ENCODE results near the gene PCSK1.
"Not testable (repeated sequence)": the region's sequence is repeated elsewhere in the genome, so short reads cannot be mapped to it uniquely, and the experiment has no call there.

The PCSK1 gene

DNA sequence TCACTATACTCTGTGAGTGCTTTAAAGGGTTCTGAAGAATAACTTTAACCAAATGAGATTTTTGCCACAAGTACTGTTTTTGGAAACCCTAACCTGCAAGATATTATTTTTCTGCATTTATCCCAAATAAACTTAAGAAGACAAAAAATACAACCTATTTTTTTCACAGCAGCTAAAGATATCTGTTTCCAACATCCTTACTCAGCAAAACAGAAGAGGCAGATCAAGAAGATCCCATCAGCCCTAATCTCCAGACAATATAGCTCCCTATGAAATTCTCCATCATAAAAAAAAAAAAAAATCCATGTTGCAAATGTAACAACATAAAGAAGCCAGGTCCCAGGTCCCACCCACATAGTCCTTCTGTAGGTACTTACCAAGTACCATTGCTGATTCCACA, 7.6 kb downstream of the PCSK1 start:
- DNase-seq: no peak

- DNase-seq: no peak
These were observed 17.2 kb downstream of the PCSK1 start for GRCh38 chr5:96415897-96416296.

GRCh38 chr5:96412868-96413449, 20.1 kb downstream of the PCSK1 start:
- no peak for DNase-seq

DNA sequence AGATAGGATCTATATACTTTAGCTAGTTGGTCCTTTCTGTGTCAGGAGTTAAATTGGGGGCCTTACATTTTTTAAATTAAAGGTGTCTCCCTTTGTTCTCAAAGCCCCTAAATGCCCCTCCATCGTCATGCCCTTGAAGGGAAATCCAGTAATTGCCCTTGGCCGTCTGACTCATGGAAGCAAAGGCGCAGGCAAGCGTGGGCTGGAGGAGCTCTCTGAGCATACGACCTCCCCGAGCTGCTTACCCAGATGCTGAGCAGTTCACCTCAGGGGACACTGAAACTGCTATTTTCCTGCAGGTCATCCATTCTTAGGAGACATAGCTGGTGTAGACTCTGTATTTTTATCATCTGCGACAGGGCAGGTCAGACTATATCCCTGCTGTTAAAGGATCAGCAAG, 23.0 kb downstream of the PCSK1 start:
- DNase-seq: no peak

GRCh38 chr5:96408841-96409538, 24.1 kb downstream of the PCSK1 start:
- no peak for DNase-seq

DNA sequence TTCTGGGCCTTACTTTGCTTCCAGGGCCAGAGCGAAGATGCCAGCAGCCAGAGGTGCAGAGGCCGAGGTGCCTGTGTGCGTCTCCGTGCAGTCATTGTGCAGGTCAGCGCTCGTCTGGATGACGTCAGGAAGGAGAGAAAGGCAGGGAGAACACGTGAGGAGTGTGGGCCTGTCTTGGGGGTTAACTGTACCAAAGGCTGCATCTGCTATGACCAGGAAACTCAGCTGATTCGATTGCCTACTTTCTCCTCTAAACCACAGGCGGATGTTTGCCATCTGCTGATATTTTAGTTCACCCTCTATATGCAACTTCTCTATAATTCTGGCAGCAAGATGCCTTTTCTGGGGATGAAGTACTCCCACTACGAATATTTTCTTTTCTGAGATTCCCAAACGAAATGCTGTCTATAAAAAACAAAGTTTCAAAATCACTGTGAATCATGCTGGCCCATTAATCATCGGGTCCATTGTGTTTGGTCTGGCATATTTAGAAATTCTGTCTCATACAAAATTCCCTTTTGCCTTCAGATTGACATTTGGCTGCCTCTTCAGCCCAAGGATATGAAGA, 24.8 kb downstream of the PCSK1 start:
- no peak for DNase-seq

- no peak for DNase-seq
These were observed 25.6 kb downstream of the PCSK1 start for GRCh38 chr5:96407436-96407835.

DNA sequence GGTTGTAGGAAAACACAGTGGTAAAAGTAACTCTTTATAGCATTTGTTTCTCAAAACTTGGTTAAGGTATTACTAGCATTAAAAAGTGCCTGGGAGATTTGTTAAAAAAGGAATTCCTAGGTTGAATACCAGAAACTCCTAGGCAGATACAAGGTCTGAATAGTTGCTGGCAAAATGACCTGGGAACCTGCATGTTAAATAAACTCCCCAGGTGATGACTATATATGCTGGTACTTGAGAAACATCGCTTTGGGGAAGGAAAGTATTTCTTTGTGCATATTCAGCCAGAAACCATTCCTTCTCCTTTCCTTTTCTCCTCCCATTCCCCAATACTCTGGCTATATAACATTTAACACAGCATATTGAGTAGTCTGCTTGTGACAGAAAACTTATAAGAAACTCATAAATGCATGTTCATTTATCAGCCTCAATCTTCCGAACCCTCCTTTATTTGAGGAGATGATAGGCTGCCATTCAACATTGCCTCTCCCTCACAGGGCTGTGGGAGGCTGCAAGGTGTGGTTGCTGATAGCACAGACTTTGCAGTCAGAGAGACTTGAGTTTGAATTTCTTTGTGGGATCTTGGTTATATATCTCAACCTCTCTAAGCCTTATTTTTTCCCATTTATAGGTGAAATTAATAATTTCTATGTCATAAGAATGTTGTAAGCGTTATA, 28.7 kb downstream of the PCSK1 start:
- no peak for DNase-seq

GRCh38 chr5:96402500-96402899, 30.5 kb downstream of the PCSK1 start:
- DNase-seq: no peak

- no peak for DNase-seq
These were observed 36.2 kb downstream of the PCSK1 start for GRCh38 chr5:96396878-96397277.

DNA sequence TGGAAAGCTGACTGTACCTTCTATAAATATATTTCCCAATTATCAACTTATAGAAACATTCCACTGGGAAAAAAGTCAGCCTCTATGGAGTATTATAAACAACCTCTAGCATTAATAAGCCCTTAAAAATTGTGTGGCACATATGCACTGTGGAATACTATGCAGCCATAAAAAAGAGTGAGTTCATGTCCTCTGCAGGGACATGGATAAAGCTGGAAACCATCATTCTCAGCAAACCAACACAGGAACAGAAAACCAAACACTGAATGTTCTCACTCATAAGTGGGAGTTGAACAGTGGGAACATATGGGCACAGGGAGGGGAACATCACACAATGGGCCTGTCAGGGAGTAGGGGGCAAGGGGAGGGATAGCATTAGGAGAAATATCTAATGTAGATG, 37.8 kb downstream of the PCSK1 start:
- DNase-seq: not testable (repeated sequence)

GRCh38 chr5:96391921-96392320, 41.1 kb downstream of the PCSK1 start:
- no peak for DNase-seq

DNA sequence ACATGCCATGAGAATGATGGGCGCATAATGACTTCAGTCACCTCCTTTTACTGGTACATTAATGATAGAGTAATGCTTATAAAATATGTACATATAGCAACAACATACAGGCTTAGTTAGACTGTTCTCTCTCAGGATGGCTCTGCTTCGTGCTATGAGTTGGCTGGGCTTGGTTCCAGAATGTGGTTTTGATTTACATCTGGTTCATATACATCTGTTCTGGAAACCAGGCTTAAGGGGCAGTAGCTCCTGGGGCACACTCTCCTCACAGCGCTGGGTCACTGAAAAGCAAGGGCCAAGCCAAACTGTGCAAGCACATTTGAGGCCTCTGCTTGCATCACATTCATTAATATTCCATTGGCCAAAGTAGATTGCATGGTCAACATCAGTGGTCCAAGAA, 44.9 kb downstream of the PCSK1 start:
- DNase-seq: no peak

DNA sequence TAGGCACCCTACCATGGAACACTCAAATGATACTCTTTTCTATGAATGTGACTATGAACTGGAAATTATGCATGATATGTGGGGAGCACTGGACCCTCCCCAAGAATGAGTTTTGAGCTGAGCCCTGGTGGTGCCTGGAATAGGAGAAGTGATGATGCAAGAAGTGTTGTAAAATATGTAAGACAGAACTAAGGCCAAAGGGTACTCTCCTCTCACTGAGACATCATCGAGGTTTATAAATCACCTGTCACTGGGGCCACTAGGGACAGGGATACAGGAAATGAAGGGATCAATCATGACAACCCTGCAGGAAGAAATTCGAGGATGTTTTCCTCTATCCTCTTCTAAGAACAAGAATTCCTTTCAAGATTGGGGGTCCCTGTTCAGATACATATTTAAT, 45.4 kb downstream of the PCSK1 start:
- no peak for DNase-seq

DNA sequence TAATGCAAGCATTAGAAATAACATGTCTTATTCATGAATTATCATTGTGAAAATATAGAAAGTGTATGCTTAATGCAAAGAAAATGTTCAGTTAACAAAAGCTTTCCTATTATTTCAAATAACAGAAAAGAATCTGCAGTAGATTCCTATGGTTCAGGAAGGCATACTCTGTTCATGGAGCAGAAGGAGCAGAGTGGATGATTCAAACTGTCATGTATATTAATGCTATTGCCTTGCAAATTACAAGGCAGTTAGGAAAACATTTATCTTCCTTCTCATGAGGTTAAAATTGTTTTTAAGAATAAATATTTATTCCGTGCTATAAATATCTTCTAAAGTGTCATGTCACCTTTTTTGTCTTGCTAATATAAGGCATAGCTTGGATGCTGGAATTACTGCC, 47.5 kb downstream of the PCSK1 start:
- no peak for DNase-seq

DNA sequence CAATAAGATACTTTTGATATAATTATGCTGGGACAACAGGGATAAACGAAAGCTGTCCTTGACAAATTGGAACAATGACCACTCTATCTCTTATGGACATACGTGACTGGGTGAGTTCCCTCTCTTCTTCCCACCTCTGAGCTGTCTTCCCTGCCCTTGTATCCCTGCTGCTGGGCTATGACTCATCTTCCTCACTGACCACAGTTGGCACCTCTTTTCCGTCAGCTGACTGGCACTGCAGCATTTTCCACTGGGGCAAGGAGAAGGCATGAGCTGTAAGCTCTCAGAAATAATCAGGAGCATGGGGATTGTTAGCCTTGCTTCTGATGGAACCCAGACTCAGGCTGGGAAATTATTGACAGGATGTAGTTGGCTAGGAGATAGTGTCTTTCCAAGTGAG, 48.7 kb downstream of the PCSK1 start:
- no peak for DNase-seq

- peak in 1 of 2 donors; percentile 27 for DNase-seq
These were observed 51.5 kb downstream of the PCSK1 start for GRCh38 chr5:96381526-96381925.

DNA sequence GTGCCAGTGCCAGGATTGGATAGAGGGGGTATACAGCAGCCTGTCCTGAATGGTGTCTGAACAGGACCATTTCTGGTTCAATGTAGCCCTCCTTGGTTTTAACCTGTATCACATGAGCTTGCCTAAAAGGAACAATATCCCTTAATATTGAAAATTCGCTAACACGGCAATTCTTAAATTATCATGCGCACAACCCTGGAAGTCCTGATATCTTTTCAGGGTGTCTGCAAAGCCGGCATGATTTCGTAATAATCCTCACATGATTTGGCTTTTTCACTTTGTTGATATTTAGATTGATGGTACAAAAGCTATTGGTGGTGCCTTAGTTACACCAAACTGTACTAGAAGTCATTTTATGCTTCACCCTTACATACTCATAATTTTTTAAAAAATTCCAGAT, 53.2 kb downstream of the PCSK1 start:
- no peak for DNase-seq

DNA sequence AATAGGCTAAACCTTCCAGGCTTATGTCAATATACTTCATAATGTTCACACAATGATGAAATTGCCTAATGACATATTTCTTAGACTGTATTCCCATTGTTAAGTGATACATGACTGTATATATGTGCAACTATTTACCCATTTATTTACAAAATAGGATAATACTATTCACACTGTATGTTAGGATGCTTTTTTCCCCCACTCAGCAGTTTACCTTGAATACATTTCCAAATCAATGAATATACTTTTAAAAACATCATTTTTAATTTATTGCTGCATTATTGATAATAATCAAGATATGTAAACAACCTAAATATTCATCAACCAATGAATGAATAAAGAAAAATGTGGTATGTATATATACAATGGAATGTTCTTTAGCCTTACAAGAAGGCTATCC, 55.5 kb downstream of the PCSK1 start:
- DNase-seq: no peak

- no peak for DNase-seq
These were observed 55.9 kb downstream of the PCSK1 start for GRCh38 chr5:96377167-96377566.

GRCh38 chr5:96374653-96375052, 58.4 kb downstream of the PCSK1 start:
- peak in 1 of 2 donors; percentile 20 for DNase-seq

DNA sequence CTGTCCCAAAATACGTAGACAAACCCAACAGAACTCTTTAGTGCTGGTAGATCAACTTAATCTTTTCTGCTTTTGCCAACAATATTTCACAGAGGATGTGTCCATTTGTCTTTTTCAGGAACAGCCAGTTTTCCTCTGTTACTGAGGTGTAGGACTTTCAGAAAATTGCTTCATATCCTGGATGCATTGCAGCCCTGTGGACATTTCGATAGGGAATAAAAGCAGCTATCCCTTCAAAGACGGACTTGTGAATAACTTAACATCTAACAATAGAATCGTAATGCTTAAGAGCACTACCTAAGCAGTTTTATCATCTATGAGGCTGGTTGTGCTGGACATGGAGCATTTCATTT, 59.7 kb downstream of the PCSK1 start:
- DNase-seq: no peak

GRCh38 chr5:96372726-96373380, 60.2 kb downstream of the PCSK1 start:
- no peak for DNase-seq

GRCh38 chr5:96370976-96371375, 62.1 kb downstream of the PCSK1 start:
- no peak for DNase-seq

All from CD4-positive, alpha-beta T cell treated with Interferon alpha-2 for 1 hour (primary cell).